ENCODE data around the gene DPY19L3.

- TF ChIP-seq CTCF (IDR thresholded peaks at IDR 0.05) (no peak), EZH2 (IDR thresholded peaks at IDR 0.05; ENCODE audit: borderline replicate concordance, insufficient read depth, low read depth, low read length, poor library complexity, severe bottlenecking) (no peak)
Observed at GRCh38 chr19:32497391-32497790, 91.8 kb downstream of the DPY19L3 start.

Data from B cell (primary cell).